Astrocyte of the cerebellum (primary cell): ENCODE measurements around the gene AKAP11.

Source experiments
- DNase-seq: peaks from one replicate; pipeline ENCODE4 v3.0.0-alpha.2; 2011; ENCODE audit warnings: low read depth
- H3K4me3 ChIP-seq: 2 replicates; pipeline ENCODE4 v1.5.1; 2011; ENCODE audit warnings: mild to moderate bottlenecking, low read depth, low read length, moderate library complexity
- in situ Hi-C: cut with HindIII; loops from 2 replicates; pipeline ENCODE4 v1.10.0; 2017; ENCODE audit warnings: low sequenced_read_pairs
- TF ChIP-seq, protein P1 (sequence below): IDR thresholded peaks from 2 replicates; pipeline ENCODE4 v1.5.1; 2012; ENCODE audit warnings: low read length, low read depth, moderate library complexity, mild to moderate bottlenecking; ENCODE audit errors: missing control alignments

Gene AKAP11

DNA sequence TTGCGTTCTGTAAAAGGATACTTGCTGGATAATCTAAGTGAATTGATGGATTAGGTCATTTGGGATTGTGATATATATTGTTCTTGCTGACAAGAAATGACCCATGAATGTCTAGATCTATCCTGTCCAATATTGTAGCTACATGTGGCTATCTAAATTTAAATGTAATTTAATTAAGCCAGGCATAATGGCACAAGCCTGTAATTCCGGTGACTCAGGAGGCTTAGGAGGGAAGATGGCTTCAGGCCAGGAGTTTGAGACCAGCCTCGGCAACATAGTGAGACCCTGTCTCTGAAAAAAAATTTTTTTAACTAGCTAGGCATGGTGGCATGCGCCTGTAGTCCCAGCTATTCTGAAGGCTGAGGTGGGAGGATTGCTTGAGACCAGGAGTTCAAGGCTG, 39.3 kb upstream of the AKAP11 start:
- no peak overlapping the region for H3K4me3 ChIP-seq
- DNase-seq, result no peak
- in situ Hi-C loops, result no loop called here
- TF ChIP-seq, protein P1, sequence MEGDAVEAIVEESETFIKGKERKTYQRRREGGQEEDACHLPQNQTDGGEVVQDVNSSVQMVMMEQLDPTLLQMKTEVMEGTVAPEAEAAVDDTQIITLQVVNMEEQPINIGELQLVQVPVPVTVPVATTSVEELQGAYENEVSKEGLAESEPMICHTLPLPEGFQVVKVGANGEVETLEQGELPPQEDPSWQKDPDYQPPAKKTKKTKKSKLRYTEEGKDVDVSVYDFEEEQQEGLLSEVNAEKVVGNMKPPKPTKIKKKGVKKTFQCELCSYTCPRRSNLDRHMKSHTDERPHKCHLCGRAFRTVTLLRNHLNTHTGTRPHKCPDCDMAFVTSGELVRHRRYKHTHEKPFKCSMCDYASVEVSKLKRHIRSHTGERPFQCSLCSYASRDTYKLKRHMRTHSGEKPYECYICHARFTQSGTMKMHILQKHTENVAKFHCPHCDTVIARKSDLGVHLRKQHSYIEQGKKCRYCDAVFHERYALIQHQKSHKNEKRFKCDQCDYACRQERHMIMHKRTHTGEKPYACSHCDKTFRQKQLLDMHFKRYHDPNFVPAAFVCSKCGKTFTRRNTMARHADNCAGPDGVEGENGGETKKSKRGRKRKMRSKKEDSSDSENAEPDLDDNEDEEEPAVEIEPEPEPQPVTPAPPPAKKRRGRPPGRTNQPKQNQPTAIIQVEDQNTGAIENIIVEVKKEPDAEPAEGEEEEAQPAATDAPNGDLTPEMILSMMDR, result no peak

DNA sequence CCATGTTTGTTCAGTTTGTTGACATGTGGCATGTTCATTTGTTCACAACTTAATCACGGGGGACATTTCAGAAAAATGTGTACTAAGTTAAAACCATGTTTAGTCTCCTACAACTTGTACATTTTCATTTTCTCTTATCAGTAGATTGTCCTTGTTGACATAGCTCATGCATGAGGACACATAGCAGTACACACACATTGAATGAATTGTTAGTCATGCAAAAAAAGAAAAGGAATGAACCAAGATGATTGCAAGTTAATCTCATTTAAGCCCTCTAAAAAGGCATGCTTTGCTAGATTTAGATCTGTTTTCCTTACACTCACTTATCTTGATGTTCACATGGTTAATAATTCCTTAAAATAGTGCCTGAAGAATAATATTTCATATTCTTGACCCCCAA, 38.2 kb upstream of the AKAP11 start:
- DNase-seq, result no peak
- no peak overlapping the region for H3K4me3 ChIP-seq
- in situ Hi-C loops, result no loop called here
- TF ChIP-seq, protein P1, result no peak

DNA sequence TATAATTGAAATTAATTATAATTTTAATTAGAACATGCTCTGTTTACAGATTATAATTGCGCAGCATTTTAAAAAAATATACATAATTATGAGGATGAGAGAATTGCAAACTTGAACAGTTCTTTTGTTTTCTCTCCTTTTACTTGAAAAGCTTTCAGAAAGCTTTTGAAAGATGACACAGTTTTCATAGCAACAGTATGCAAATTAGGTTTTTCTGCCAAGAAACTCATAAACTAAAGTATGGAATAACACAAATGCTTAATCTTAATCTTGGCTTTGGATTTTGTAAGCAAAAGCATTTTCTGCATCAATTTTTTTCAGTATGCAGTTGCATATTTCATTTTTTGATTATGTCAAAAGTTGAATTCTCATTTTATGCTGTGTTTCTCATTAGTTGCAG, 32.8 kb upstream of the AKAP11 start:
- in situ Hi-C loops, result no loop called here
- H3K4me3 ChIP-seq, result no peak overlapping the region
- TF ChIP-seq, protein P1, result no peak
- no peak for DNase-seq

DNA sequence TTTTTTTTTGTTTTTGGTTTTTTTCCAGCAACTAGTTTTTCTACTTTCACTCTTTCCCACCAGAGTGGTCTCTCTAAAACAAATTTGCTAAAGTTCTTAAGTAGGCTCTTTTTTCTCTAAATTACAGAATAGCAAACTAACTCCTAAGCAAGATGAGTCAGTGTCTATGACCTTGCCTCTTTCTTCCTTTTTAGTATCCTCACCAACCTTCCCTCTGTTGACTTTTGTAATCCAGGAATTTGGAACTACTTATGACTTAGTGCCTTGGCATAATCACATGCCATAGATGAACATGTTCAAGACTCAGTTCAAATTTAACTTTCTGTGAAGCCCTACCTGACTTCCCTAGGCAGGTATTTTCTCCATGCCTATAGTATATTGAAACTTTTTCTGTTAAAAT, 32.3 kb upstream of the AKAP11 start:
- TF ChIP-seq, protein P1, result no peak
- H3K4me3 ChIP-seq, result no peak overlapping the region
- no peak for DNase-seq
- in situ Hi-C loops, result no loop called here

DNA sequence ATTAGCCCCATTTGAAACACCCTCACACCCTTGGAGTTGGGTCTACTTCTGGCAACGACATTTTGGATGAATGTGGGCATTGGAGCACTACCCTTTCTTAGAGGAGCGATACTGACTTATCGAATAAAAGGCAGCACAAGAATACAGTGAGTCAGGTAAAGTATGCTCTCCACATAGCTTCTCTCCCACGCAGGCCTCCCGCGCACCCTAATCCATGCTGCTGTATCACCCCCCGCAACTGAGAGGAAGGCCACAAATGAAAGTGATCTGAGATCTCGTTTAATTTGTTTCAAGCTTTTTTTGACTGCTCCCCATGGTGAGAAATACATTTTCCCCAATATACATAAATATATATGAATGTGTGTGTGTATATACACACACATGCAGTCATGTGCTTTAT, 25.4 kb upstream of the AKAP11 start:
- DNase-seq, result no peak
- in situ Hi-C loops, result no loop called here
- no peak overlapping the region for H3K4me3 ChIP-seq
- TF ChIP-seq, protein P1, result no peak

DNA sequence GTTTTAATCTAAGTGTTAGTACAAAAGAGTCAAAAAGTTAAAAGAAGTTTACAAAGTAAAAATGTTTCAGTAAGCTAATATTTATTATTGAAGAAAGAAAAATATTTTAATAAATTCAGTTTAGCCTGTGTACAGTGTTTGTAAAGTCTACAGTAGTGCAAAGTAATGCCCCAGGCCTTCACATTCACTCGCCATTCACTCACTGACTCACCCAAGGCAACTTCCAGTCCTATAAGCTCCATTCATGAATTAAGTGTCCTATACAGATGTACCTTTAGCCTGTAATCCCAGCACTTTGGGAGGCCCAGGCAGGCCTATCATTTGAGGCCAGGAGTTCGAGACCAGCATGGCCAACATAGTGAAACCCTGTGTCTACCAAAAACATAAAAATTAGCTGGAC, 24.1 kb upstream of the AKAP11 start:
- no peak for DNase-seq
- in situ Hi-C loops, result no loop called here
- TF ChIP-seq, protein P1, result no peak
- no peak overlapping the region for H3K4me3 ChIP-seq

DNA sequence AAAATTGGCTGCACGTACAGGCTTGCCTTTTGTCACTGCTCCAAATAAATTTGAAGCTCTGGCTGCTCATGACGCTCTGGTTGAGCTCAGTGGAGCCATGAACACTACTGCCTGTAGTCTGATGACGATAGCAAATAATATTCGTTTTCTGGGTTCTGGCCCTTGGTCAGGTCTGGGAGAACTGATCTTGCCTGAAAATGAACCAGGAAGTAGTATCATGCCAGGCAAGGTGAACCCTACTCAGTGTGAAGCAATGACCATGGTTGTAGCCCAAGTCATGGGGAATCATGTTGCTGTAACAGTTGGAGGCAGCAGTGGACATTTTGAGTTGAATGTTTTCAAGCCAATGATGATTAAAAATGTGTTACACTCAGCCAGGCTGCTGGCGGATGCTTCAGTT, 16.1 kb upstream of the AKAP11 start:
- TF ChIP-seq, protein P1, result no peak
- no peak for DNase-seq
- H3K4me3 ChIP-seq, result no peak overlapping the region
- in situ Hi-C loops, result no loop called here
